ENCODE data around the gene CRYBA1.
"Not testable (repeated sequence)": the region's sequence is repeated elsewhere in the genome, so short reads cannot be mapped to it uniquely, and the experiment has no call there.

CRYBA1 gene

DNA sequence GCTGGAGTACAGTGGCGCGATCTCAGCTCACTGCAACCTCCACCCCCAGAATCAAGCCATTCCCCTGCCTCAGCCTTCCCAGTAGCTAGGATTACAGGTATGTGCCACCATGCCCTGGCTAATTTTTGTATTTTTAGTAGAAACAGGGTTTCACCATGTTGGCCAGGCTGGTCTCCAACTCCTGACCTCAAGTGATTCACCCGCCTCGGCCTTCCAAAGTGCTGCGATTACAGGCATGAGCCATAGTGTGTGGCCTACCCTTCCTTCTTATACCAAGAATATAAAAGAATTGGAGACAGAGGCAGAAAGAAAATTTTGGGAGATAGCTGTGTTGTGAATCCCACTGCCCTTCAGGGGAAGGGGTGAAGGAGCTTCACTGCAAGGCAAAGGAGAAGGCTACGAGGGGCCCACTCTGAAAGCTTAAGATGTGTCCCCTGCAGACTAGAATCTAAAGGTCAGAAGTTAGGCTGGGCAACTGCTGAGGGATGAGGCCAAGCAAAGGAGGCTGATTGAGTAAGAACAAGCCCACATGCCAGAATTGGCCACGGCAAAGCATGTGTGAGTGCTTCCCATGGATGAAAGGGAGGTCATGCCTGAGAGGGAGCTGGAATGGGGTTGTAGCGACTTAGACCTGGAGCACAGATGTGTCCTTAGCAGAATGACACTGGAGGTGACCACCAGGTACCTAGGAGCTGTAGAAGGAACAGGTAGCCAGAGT lies 8.4 kb upstream of the CRYBA1 start:
- DNase-seq (ENCODE audit: low read depth): no peak

GRCh38 chr17:29240477-29240876 lies 6.2 kb upstream of the CRYBA1 start:
- no peak for DNase-seq (ENCODE audit: low read depth)

GRCh38 chr17:29240968-29241963 lies 5.4 kb upstream of the CRYBA1 start:
- no peak for DNase-seq (ENCODE audit: low read depth)

DNA sequence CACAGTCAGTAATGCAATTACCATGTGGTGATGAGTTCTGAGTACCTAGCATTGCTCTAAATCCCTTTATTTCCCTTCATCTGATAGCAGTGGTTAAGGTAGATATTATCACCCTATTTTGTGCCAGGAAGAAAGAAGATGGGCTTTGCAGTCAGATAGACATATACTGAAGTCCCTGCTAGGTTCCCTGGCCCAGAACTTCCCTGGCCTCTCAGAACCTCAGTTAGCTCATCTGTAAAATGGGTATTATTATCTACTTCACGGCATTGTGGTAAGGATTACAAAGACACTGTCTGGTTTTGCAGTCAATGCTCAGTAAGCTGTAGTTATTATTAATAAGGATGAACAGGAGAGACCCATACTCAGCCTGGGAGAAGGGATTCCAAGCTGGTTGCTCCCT lies 4.6 kb upstream of the CRYBA1 start:
- DNase-seq (ENCODE audit: low read depth): no peak

DNA sequence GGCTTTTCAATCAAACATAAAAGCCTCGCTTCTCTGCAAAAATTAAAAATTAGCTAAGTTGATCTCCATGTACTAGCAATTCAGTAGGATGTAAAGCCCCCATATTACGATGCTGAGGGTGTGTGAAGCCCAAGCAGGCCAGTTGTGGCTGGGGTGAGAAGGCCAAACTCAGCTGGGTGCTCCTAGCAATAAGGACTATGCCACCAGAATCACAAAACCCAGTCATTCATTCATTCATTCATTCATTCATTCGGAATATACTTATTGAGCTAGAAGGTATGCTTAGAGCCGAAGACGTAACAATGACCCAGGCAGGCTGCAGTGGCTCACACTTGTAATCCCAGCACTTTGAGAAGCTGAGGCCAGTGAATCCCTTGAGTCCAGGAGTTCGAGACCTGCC lies 3.9 kb upstream of the CRYBA1 start:
- DNase-seq (ENCODE audit: low read depth): no peak

DNA sequence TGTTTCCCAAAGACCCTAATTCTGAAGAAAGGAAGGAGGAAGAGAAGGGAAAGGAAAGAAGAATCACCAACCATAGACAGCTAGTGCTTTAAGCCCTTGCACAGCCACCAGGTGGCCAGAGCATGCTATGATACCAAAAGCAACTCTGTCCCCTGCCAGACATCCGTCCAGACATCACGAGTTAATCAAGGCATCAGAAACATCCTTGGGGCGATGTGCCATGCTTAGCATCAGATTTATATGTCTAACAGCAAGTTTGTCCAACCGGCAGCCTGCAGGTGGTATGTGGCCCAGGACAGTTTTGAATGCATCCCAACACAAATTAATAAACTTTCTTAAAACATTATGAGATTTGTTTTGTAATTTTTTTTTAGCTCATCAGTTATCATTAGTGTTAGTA lies 2.9 kb upstream of the CRYBA1 start:
- DNase-seq (ENCODE audit: low read depth): no peak

DNA sequence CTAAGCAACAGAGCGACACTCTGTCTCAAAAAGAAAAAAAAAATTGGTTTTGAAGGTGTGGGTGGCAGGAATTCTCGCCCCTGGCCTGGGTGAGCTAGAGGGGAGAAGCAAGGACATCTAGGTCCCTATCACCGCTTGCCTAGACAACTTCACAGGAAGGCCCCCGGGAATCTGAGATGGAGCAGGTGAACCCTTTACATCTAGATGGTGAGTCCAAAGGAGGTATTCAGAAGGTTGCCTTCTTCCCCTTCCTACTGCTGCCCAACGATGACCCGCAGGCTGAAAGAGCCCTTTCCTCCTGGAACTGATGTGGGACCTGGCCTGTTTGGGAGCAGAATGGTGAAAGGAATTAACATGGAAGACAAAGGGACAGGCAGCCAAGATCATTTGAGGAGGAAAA lies 1.3 kb upstream of the CRYBA1 start:
- no peak for DNase-seq (ENCODE audit: low read depth)

DNA sequence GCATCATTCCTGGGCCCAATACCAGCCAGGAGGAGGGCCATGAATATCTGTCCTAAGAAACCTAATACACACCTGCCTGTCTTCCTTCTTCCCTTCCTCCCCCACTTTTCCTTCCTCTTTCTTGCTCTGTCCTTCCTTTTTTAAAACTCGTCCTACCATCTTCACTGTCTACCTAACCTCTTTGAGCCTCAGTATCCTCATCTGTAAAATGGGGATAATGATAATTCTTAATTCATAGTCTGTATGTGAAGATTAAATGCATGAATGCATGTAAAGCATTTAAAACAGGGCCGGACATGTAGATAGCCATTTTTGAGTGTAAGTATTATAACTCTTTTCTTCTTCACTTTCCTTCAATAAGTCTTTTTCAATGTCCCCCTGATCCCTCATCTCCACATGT lies 560 bp downstream of the CRYBA1 start:
- DNase-seq (ENCODE audit: low read depth): no peak

GRCh38 chr17:29248845-29249244 lies 2.2 kb downstream of the CRYBA1 start:
- DNase-seq (ENCODE audit: low read depth): no peak

DNA sequence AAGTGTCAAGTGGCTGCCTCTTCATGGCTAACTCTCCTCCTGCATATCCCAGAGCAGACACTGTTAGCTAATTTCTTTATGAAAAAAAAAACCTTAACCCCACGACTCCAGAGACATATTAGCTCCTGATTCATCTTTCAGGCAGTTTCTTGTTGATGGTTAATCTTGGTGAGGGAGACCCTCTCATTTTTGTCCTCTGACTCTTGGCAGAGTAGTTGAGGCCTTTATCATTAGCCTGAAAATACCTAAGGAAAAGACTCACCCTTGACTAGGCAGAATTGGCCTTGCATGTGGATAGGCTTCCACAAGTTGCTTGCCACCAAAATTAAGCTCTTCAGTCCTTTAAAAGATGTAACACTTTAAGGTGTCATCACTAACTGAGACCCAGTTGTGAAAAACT lies 4.0 kb downstream of the CRYBA1 start:
- no peak for DNase-seq (ENCODE audit: low read depth)

- DNase-seq (ENCODE audit: low read depth): no peak
Measured at GRCh38 chr17:29251184-29251583, 4.5 kb downstream of the CRYBA1 start.

DNA sequence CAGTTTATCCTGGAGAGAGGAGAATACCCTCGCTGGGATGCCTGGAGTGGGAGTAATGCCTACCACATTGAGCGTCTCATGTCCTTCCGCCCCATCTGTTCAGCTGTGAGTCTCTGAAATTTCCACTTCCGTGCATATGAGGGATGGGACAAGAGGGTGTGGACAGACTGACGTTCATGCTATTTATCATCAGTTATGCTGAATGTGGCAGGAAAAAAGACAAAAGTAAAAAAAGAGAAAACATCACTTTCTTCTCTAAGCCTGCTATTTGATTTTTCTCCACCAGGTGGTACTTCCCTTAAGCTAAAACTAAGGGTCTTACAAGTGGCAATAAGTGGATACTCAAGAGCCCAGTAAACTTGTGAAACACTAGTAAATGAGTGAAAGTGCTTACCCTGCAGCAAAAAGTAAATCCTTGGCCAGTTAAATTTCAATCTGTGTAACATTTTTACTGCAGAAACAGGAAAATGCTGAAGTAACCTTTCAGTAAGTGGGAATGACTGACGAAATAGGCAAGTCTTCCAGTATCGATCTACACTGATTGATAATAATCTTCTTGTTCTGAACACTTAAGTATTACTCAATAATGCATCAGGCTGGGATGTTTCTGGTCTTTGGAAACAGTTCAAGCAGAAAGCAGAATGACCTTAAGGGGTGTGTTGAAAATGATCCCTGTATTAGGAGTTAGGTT lies 5.6 kb downstream of the CRYBA1 start:
- DNase-seq (ENCODE audit: low read depth): no peak

GRCh38 chr17:29253037-29253436 lies 6.4 kb downstream of the CRYBA1 start:
- no peak for DNase-seq (ENCODE audit: low read depth)

GRCh38 chr17:29255926-29256522 lies 9.4 kb downstream of the CRYBA1 start:
- DNase-seq (ENCODE audit: low read depth): no peak

- DNase-seq (ENCODE audit: low read depth): no peak
Measured at GRCh38 chr17:29256735-29257466, 10.2 kb downstream of the CRYBA1 start.

DNA sequence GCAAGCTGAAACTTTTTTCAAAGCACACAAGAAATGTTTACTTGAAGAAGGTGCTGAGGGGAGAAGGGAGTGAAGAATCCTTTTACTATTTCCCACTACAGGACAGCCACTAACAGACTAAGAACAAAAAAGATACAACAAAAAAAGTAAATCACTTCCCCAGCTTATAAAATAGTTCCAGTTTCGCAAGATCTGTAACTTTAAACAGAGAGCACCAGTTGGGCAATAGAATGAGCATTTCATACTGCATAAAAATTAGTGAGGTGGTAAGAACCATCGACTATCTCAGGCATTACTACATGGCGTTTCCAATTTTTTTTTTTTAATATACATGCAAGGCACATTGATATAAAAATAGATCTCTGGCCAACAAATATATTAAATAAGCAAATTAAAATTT lies 11.1 kb downstream of the CRYBA1 start:
- no peak for DNase-seq (ENCODE audit: low read depth)

DNA sequence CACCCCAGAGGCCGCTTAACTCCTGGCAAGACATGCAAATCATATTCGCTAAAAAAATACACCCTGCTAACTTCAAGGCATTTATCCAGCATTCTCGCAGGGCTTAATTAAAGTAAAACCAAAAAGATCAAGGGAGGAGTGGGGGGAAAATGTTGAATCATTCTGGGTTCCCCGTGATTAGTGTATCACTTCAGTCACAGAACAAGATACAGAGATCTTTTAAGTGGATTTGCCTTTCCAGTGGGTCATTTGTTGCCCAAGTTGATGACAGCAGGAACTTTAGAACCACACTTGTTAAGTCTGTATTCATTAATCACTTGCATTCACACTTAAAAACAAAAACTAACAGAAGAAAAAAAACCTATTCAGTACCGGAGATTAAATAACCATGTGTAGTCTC lies 17.3 kb downstream of the CRYBA1 start:
- no peak for DNase-seq (ENCODE audit: low read depth)

GRCh38 chr17:29271980-29272379 lies 25.3 kb downstream of the CRYBA1 start:
- DNase-seq (ENCODE audit: low read depth): not testable (repeated sequence)

DNA sequence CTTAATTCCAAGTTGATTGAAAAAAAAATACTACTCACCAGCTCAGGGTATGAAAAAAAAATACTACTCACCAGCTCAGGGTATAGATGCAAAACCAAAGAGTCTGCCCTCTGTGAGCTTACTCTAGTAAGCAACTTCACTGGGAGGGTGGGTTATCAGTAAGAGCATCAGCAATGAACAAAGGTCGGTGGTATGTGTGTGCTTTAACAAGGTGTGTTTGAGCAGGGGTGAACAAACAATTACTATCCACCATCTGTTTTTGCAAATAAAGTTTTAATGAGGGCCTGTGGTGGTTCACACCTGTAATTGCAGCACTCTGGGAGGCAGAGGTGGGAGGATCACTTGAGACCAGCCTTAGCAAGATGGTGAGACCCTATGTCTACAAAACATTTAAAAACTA lies 27.3 kb downstream of the CRYBA1 start:
- no peak for DNase-seq (ENCODE audit: low read depth)

GRCh38 chr17:29278692-29279091 lies 32.0 kb downstream of the CRYBA1 start:
- no peak for DNase-seq (ENCODE audit: low read depth)

GRCh38 chr17:29279397-29280070 lies 32.9 kb downstream of the CRYBA1 start:
- no peak for DNase-seq (ENCODE audit: low read depth)
